CD4-positive, alpha-beta T cell treated with Interleukin-1 beta for 1 hour (primary cell): Measurements from ENCODE around the gene DHRSX.
"Not testable (repeated sequence)": the region's sequence is repeated elsewhere in the genome, so short reads cannot be mapped to it uniquely, and the experiment has no call there.

Experiments used
- DNase-seq, 2 donors: peaks; one replicate each; pipeline ENCODE4 v3.0.0-alpha.2; 2020 to 2022

Gene DHRSX

GRCh38 chrX:2500803-2501558, at the start of gene DHRSX, which contains the start of gene ZBED1:
TSS of gene DHRSX (minus strand) at chrX:2500976. CDS start at chrX:2500925, 51 bp downstream.
TSS of gene ZBED1 (minus strand) at chrX:2500976. CDS start at chrX:2490719, 10,257 bp downstream.
- DNase-seq = peak; percentile 56 to 62

GRCh38 chrX:2549876-2550275, 49.1 kb upstream of the DHRSX start:
- DNase-seq = no peak

- no peak for DNase-seq
Measured at GRCh38 chrX:2548711-2549423, 48.1 kb upstream of the DHRSX start.

DNA sequence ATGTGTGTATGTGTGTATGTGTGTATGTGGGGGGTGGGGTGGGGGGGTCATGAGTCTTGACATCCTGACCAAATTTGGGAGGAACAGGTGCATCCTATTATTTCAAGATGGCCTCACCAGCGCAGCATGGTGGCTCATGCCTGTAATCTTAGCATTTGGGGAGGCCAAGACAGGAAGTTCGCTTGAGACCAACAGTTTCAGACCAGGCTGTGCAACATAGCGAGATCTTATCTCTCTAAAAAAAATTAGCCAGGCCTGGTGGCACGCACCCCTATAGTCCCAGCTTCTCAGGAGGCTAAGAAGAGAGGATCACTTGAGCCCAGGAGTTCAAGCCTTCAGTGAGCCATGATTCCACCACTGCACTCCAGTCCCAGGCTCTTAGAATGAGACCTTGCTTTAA, 47.0 kb upstream of the DHRSX start:
- DNase-seq = no peak

DNA sequence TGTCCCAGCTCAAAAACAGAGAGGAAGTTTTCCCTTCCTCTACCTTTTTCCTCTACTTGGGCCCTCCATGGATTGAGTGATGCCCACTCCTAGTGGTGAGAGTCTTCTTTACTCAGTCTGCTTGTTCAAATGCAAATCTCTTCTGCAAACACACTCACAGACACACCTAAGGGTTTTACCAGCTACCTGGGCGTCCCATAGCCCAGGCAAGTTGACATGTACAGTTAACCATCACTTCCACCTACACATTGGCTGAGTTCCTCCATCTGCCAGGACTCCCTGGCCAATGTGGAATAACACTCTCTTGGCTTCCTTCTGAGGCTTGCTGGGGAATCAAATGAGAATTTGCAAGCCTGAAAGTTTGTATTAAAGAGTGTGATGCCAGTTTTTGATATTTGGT, 45.7 kb upstream of the DHRSX start:
- DNase-seq = no peak

GRCh38 chrX:2545144-2545543, 44.4 kb upstream of the DHRSX start:
- no peak for DNase-seq

GRCh38 chrX:2542826-2543521, 42.2 kb upstream of the DHRSX start:
- DNase-seq = no peak

GRCh38 chrX:2541603-2542002, 40.8 kb upstream of the DHRSX start:
- no peak for DNase-seq

- no peak for DNase-seq
Measured at GRCh38 chrX:2540426-2540947, 39.7 kb upstream of the DHRSX start.

DNA sequence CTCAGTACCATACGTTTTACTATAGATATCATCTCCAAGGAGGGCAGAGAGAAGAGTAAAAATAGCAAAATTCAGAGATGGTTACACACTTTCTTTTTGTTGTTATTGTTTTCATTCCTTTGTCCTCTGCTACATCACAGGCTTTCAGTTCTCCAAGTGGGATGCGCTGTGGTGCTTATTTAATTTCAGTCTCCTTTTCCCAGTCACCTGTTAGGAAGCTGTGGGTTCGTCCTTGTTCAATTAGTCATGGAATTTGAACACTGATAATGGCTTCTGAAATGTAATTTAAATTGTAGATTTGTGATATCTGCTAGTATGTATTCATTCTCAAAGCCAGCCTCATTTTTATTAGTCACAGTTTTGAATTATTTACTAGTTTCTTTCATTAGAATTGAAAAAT, 38.8 kb upstream of the DHRSX start:
- no peak for DNase-seq

DNA sequence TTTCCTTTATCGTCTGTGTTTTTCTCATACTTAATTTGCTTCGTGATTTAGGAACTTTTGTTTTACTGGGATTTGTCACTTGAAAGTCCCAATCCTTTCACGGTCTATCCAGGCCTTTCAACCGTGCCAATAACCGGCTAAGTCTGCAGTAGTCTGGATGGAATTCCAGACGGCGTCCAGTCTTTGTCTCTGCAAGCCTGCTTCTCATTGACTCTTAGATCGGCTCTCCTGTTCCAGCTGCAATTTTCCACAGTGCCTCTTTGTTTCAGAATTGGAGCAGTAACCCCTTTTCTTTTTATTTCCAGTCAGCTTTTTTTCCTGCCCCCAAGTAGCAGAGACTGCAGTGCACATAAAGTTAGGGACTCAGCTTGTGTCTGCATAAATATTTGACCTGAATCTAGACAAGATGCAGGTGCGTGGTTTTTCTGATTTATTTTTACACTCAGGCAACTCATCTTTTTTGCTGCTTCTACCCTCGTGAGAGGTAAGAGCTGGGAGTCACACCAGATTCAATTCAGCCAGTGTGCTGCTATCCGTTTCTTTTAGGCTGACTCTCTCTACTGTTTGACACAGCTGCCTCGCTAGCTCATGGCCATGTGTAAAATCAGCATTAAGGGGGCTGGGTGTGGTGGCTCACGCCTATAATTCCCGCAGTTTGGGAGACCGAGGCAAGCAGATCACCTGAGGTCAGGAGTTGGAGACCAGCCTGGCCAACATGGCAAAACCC, 37.4 kb upstream of the DHRSX start:
- DNase-seq = no peak

DNA sequence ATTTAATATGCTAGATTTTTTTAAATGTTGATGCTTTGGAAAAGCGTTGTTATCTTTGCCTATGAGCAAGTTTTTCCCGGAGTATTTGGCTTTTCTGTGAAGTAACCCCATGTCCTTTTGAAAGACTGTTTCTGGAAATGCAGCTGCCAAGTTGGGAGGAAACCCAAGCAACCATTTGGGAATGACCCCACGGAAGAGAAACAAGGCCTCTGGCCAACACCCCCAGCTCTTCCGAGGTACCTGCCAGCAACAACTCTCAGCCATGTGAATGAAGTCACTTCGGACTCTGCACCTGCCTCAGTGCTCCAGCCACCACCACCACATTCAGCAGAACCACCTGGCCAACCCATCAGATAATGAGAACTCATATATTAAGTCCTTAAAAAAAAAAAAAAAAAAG, 36.2 kb upstream of the DHRSX start:
- no peak for DNase-seq

GRCh38 chrX:2536141-2536540, 35.4 kb upstream of the DHRSX start:
- no peak for DNase-seq

- not testable (repeated sequence) for DNase-seq
Measured at GRCh38 chrX:2534261-2535021, 33.7 kb upstream of the DHRSX start.

DNA sequence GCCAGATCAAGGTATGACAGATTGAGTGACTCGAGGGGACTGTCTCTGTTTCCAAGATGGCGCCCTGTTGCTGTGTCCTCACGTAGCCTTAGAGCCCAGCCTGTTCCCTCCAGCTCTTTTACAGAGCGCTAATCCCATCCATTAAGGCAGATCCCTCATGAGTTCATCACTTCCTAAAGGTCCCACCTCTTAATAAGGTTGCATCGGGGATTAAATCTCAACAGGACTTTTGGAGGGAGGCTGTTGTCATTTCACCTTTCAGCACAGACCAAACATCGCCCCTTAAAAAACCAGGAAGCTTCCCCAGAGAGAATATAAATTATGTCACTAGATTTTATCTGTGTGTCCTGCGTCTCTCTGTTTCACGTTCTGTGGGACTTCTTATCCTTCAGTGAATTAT, 32.6 kb upstream of the DHRSX start:
- DNase-seq = no peak

GRCh38 chrX:2526390-2526789, 25.6 kb upstream of the DHRSX start:
- no peak for DNase-seq

- no peak for DNase-seq
Measured at GRCh38 chrX:2523911-2524310, 23.1 kb upstream of the DHRSX start.

- DNase-seq = no peak
Measured at GRCh38 chrX:2521927-2522386, 21.2 kb upstream of the DHRSX start.

DNA sequence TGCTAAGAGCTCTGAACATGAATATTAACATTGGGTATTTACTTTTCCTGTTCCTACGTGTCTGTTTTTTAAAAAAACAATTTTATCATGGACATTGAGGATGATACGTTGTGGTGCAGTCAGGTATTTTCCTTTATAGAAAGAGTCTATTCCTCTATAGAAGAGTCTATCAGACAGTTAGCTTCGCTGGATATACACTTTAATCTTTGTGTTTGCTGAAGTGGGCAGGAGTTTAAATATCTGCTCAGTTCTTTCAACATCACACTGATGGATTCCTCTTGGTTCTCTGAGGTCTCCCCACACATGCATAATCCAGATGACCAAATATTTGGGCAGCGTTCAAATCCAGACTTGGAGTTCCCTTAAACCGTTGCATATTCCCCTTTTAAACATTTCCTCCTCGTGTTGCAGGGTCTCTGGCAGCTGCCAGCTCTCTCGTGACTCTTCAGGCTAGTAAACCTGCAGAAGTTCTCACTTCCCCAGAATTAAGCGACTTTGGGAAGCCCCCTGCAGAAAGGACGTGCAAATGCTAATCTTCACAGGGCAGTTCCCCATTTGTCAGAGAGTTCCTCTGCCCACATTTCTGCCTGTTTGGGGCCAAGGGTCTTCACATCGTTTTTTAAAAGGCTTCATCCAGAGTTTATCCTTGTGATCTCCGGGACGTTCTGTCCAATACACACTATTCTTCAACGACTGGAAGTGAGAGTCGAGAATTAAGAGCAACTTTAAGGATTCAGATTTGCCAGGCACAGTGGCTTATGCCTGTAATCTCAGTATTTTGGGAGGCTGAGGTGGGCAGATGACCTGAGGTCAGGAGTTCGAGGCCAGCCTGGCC, 20.5 kb upstream of the DHRSX start:
- DNase-seq = peak in 1 of 2 donors; percentile 67

GRCh38 chrX:2520539-2520938, 19.8 kb upstream of the DHRSX start:
- DNase-seq = no peak

DNA sequence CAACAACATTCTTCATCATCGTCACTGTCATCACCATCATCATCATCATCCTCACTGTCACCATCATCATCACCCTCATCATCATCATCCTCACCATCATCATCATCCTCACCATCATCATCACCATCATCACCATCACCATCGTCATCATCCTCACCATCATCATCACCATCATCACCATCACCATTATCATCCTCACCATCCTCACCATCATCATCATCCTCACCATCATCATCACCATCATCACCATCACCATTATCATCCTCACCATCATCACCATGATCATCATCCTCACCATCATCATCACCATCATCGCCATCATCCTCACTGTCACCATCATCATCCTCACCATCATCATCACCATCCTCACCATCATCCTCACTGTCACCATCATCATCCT, 18.9 kb upstream of the DHRSX start:
- not testable (repeated sequence) for DNase-seq
